Measurements from ENCODE around the gene SMARCAL1.

DNA sequence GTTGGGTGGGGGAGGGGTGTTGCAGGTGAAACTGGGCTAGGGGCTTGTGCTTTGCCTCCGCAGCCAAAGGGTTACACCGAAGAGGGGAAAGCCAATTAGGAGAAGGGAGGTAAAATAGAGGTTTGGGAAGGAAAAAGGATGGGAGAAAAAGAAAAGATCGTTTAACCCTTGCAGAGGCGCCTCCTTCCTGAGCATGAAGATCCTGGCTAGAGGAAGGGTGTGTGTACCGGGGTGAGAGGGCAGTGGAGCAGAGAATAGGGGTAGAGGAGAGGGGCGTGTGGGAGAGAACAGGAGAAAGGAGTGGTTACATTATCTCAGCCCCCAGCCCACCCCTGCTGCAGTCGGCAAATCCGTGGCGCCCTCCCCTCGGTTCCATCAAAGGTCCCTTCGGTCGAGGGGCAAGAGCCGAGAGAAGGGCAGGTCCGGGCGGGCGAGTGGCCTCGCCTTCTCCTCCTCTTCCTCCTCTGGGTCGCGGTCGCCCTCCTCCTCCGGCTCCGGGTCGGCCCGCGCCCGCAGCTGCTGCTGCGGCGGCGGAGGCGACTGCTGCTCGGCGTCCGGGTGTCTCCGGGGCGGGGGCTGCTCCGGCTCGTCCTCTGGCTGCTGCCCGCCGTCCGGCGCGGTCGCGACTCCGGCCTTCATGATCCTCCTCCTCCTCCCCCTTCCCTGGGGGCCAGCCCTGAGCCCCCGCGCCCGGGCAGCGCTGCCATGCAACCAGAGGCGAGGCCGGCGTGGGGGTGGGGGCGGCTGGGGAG, 41.1 kb upstream of the SMARCAL1 start:
- TF ChIP-seq EZH2phosphoT487 (IDR thresholded peaks at IDR 0.05; ENCODE audit: low read length) (no peak), EZH2 (optimal IDR thresholded peaks at IDR 0.05; ENCODE audit: low read depth, low read length) (no peak)
- TF ChIP-seq, protein P1, sequence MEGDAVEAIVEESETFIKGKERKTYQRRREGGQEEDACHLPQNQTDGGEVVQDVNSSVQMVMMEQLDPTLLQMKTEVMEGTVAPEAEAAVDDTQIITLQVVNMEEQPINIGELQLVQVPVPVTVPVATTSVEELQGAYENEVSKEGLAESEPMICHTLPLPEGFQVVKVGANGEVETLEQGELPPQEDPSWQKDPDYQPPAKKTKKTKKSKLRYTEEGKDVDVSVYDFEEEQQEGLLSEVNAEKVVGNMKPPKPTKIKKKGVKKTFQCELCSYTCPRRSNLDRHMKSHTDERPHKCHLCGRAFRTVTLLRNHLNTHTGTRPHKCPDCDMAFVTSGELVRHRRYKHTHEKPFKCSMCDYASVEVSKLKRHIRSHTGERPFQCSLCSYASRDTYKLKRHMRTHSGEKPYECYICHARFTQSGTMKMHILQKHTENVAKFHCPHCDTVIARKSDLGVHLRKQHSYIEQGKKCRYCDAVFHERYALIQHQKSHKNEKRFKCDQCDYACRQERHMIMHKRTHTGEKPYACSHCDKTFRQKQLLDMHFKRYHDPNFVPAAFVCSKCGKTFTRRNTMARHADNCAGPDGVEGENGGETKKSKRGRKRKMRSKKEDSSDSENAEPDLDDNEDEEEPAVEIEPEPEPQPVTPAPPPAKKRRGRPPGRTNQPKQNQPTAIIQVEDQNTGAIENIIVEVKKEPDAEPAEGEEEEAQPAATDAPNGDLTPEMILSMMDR (IDR thresholded peaks at IDR 0.05; ENCODE audit: low read length), result no peak
